ENCODE measurements around the gene PADI1. TPM values are rescaled to one million over a fixed set of nuclear protein-coding genes. Genes with fewer than 3 reads are reported as not detected.

Gene PADI1
- total RNA-seq, 1 donor from 2014 or later = not detected

GRCh38 chr1:17167041-17167785 is 37.7 kb upstream of the PADI1 start:
- DNase-seq = no peak
- no peak overlapping the region for H3K27ac ChIP-seq (replicated peaks)
- H3K27me3 ChIP-seq (ENCODE audit: low read depth) = peaks cover 75% of the 10 kb centered on the region
- TF ChIP-seq CTCF (IDR thresholded peaks at IDR 0.05; ENCODE audit: borderline replicate concordance) = no peak
- H3K9me3 ChIP-seq (replicated peaks) = no peaks in the 10 kb centered on the region
- no peak overlapping the region for H3K4me3 ChIP-seq
- intact Hi-C loops (cut with micrococcal nuclease) = no loop called here
- no peaks in the 10 kb centered on the region for H3K36me3 ChIP-seq
- no peaks in the 10 kb centered on the region for H3K4me1 ChIP-seq

- Histone ChIP-seq H3K36me3 (no peaks in the 10 kb centered on the region), H3K4me3 (no peak overlapping the region), H3K27ac (replicated peaks) (no peak overlapping the region), H3K4me1 (no peaks in the 10 kb centered on the region), H3K9me3 (replicated peaks) (no peaks in the 10 kb centered on the region), H3K27me3 (ENCODE audit: low read depth) (peaks cover 76% of the 10 kb centered on the region)
- no peak for TF ChIP-seq CTCF (IDR thresholded peaks at IDR 0.05; ENCODE audit: borderline replicate concordance)
- DNase-seq = no peak
- intact Hi-C loops (cut with micrococcal nuclease) = no loop called here
Observed at GRCh38 chr1:17167786-17168090, 37.2 kb upstream of the PADI1 start.

GRCh38 chr1:17168091-17168876 is 36.6 kb upstream of the PADI1 start:
- no peak for TF ChIP-seq CTCF (IDR thresholded peaks at IDR 0.05; ENCODE audit: borderline replicate concordance)
- H3K9me3 ChIP-seq (replicated peaks) = no peaks in the 10 kb centered on the region
- intact Hi-C loops (cut with micrococcal nuclease) = no loop called here
- H3K36me3 ChIP-seq = no peaks in the 10 kb centered on the region
- H3K27ac ChIP-seq (replicated peaks) = no peak overlapping the region
- no peaks in the 10 kb centered on the region for H3K4me1 ChIP-seq
- H3K4me3 ChIP-seq = no peak overlapping the region
- peaks cover 76% of the 10 kb centered on the region for H3K27me3 ChIP-seq (ENCODE audit: low read depth)
- DNase-seq = no peak

- H3K4me3 ChIP-seq = no peak overlapping the region
- peaks cover 76% of the 10 kb centered on the region for H3K27me3 ChIP-seq (ENCODE audit: low read depth)
- no peak for DNase-seq
- intact Hi-C loops (cut with micrococcal nuclease) = no loop called here
- no peak for TF ChIP-seq CTCF (IDR thresholded peaks at IDR 0.05; ENCODE audit: borderline replicate concordance)
- no peaks in the 10 kb centered on the region for H3K9me3 ChIP-seq (replicated peaks)
- H3K27ac ChIP-seq (replicated peaks) = no peak overlapping the region
- H3K4me1 ChIP-seq = no peaks in the 10 kb centered on the region
- no peaks in the 10 kb centered on the region for H3K36me3 ChIP-seq
Observed at GRCh38 chr1:17170571-17170970, 34.4 kb upstream of the PADI1 start.

- Histone ChIP-seq H3K9me3 (replicated peaks) (no peaks in the 10 kb centered on the region), H3K36me3 (no peaks in the 10 kb centered on the region), H3K4me3 (no peak overlapping the region), H3K27me3 (ENCODE audit: low read depth) (peaks cover 65% of the 10 kb centered on the region), H3K4me1 (no peaks in the 10 kb centered on the region), H3K27ac (replicated peaks) (no peak overlapping the region)
- no peak for DNase-seq
- no peak for TF ChIP-seq CTCF (IDR thresholded peaks at IDR 0.05; ENCODE audit: borderline replicate concordance)
- intact Hi-C loops (cut with micrococcal nuclease) = no loop called here
Observed at GRCh38 chr1:17173217-17173616, 31.7 kb upstream of the PADI1 start.
